HG02884 (cell line): Measurements from ENCODE around the gene PPFIA1.
"Not testable (repeated sequence)": the region's sequence is repeated elsewhere in the genome, so short reads cannot be mapped to it uniquely, and the experiment has no call there.

Experiments used
- ATAC-seq: cut with Tn5 transposase; IDR thresholded peaks from one replicate; pipeline ENCODE4 v1.9.1; 2021; ENCODE audit warnings: mild to moderate bottlenecking, moderate library complexity; ENCODE audit not compliant: unreplicated experiment

PPFIA1 gene

DNA sequence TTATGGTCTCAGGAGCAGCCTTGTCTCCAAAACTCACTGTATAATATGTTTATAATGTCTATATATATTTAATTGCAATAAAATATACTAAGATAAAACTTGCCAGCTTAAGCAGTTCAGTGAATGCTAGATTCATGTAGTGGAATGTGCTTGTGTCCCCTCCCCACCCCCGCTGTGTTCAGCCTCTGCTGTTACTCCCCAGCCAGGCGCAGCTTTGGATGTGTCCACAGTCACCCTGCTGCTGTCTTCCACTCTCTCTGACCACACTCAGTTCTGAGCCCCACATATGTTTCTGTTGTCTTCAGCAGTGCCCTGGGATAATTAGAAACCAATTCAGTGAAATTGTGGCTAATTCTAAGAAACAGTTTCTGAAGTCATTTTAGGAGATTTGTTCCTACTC lies 52.2 kb downstream of the PPFIA1 start:
- no peak for ATAC-seq

DNA sequence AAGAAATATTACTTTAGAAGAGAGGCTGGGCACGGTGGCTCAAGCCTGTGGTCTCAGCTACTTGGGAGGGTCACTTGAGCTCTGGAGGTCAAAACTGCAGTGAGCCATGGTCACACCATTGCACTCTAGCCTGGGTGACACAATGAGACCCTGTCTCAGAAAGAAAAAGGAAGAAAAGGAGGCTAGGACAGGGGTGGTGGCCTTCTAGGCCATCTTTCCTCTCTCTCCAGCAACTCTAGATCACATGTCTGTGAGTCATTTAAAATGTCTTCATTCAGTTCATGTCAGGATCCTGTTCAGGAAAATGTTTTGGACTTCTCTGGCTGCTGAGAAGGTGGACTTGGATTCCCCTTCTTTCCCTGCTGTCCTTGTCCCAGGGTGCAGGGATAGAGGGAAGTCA lies 53.3 kb downstream of the PPFIA1 start:
- ATAC-seq, result no peak

DNA sequence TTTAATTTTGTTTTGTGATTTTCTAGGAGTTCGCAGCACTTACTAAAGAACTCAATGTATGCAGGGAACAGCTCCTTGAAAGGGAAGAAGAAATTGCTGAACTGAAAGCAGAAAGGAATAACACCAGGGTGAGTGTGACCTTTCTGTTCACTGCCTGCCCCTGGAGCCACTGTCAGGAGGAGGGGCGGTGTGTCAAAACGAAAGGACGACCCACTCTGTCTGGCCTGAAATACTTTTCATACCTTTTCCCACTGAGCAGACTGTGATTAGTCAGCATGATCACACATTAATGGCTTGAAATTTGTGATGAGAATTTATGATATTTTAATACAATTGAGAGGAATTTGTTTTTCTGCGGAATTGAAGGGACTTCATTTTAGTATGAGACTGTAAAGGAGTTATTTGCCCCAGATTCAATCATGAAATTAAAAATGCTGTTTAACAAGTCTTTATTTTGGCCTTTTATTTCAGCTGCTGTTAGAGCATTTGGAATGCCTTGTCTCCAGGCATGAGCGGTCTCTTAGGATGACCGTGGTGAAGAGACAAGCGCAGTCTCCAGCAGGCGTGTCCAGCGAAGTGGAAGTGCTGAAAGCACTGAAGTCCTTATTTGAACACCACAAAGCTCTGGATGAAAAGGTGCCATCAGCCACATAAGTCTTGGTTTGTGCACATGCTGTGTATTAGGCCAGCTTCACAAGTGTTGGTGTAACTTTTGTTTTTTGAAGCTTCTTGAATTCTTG lies 54.1 kb downstream of the PPFIA1 start:
- no peak for ATAC-seq

DNA sequence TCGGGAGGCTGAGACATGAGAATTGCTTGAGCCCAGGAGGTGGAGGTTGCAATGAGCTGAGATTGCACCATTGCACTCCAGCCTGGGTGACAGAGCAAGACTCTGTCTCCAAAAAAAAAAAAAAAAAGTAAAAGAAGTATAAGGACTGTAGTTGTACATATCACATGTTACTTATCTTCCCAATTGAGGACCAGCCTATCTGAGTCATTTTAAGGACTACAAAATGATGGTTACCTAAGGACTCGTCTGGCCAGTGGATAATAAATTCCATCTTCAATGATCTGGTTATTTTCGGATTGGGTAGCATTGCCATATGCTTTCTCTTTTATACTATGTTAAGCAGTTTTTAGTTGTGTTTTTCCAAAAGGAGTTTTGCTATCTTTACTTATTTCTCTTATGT lies 55.3 kb downstream of the PPFIA1 start:
- no peak for ATAC-seq

DNA sequence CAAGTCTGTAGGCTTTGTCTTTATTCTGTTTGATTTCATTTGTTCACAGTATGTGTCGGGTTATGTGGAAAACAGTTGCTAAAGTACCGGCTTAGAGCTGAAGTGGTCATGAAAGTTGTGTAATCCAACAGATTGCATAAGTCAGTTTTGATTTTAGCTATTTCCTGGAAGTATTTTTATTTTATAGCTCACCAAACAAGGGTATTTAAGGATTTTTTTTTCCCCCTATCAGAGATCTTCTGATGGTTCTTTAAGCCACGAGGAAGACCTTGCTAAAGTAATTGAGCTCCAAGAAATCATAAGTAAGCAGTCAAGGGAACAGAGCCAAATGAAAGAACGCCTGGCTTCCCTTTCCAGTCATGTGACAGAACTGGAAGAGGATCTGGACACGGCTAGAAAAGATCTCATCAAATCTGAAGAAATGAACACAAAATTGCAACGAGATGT lies 55.9 kb downstream of the PPFIA1 start:
- no peak for ATAC-seq

DNA sequence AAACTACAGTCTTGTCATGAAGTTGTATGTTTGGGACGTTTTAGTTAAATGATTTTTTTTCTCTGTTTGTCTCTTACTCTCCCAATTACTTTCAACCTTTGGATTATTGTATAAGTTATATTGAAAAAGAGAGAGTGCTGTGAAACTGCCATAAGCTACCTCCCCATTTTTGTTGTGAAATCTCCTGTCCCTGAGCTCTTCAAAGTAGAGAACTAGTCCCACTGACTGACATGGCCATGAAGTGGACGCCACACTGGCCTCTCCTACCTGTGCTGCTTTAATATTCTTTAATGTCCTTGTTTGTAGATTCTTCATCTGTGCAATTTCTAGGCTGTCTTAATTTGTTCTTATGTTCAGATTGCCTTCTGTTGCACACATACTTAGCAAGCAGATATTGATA lies 56.3 kb downstream of the PPFIA1 start:
- no peak for ATAC-seq

DNA sequence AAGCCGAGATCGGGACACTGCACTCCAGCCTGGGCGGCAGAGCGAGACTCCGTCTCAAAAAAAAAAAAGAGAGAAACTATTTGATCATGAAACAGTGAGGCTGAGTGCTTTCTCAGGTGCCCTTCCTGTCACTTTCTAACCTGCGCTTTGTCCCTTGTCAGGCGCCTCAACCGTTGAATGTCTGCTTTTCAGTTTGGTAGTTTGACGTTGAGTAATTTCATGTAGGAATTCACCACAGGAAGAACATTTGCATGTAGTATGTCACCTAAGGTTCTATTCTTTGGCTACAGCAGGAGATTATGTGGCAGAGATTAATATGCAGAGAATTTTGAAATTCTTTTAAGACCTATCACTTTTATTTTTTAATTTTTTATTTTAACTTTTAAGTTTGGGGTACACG lies 57.2 kb downstream of the PPFIA1 start:
- ATAC-seq, result no peak

DNA sequence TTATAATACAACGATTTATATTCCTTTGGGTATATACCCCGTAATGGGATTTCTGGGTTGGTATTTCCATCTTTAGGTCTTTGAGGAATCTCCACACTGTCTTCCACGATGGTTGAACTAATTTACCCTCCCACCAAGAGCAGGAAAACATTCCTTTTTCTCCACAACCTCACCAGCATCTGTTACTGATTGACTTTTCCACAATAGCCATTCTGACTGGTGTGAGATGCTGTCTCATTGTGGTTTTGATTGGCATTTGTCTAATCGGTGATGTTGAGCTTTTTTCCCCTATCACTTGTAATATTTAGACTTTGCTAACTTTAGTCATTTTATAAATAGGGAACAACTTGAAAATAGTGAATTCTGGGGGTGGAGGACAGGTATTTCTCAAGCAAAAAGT lies 58.1 kb downstream of the PPFIA1 start:
- ATAC-seq, result no peak

DNA sequence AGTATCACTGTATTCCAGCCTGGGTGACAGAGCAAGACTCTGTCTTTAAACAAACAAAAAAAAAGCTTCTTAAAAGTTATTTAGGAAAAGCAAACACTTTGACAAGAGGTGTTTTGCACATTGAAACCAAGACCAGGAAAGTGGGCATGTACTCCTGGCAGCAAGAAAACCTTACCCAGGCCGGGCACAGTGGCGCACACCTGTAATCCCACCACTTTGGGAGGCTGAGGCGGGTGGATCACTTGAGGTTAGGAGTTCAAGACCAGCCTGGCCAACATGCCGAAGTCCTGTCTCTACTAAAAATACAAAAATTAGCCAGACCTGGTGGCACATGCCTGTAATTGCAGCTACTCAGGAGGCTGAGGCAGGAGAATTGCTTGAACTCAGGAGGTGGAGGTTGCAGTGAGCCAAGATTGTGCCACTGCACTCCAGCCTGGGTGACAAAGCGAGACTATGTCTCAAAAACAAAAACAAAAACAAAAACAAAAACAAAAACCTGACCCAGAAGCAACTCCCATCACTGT lies 60.9 kb downstream of the PPFIA1 start:
- ATAC-seq, result not testable (repeated sequence)

DNA sequence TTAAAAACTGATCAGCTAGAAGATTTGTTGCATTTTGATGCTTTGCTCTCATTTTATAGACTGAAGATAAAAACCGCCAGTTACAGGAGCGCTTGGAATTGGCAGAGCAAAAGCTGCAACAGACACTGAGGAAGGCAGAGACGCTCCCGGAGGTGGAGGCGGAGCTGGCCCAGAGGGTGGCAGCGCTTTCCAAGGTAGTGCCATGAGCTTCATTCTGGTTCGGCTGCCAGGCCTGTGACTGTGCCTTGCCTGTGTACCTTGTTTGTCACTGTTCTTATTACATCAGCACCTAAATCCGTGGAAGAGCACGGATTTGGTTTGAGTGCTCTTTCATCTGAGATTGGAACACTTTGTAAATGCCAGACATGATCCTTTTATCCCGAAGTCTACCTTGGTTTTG lies 61.4 kb downstream of the PPFIA1 start:
- no peak for ATAC-seq

DNA sequence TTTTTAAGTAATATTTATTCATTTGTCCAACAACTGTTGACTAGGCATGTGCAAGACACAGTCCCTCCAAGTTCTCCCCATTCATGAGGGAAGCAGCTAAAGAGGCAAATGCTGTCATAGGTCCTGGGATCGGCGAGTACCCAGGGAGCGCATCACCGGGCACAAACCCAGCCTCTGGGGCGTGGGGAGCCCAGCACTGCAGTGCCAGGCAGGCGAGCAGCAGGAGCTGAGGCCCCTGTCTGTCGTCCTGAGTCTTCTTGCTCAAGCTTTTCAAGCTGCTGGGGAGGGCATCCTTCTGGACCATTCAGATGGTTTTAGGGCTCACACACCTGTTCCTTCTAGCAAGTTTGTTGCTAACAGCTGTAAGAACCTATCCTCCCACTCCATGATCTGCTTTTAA lies 62.1 kb downstream of the PPFIA1 start:
- ATAC-seq, result no peak

DNA sequence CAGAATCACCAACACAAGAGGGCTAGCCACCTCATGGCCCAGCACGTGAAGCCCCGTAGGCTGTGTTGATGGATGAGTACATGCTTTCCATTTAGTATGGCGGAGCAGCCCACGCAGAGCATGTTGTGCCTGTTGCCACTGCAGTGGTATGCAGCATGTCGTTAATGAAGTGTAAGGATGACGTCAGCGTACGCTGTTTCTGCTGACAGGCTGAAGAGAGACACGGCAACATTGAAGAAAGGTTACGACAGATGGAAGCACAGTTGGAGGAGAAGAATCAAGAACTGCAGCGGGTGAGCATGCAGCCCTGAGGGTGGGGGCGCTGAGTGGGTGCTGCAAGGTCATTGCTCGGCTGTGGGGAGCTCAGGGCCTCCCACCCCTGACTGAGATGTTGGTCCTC lies 62.8 kb downstream of the PPFIA1 start:
- ATAC-seq, result no peak

DNA sequence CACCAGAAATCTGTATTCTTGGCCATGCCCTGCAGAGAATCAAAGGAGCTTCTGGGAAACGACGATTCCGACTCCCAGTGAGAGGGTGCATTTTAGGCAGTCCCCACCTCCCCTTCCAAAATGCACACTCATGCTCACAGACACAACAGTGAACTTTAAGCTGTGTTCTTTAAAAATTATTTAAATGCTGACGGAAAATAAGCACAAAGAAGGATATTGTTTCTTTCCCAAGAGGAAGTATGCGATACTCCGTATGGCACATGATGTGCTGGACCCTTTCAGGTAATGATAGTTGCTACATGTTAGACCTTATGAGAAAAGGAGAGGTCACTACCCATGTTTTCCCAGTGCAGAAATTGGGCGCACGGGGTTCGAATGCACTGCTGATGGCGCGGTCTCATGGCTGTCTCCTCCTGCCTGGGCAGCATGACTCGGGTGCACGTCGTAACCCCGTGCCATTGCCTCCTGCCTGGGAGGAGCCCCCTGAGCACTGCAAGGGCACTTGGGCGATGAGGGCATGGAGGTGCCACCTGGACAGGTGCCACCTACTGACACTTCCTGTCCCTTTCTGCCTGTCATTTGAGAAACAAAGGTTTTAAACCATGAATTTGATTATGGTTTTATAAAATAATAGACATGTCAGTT lies 64.0 kb downstream of the PPFIA1 start:
- no peak for ATAC-seq

DNA sequence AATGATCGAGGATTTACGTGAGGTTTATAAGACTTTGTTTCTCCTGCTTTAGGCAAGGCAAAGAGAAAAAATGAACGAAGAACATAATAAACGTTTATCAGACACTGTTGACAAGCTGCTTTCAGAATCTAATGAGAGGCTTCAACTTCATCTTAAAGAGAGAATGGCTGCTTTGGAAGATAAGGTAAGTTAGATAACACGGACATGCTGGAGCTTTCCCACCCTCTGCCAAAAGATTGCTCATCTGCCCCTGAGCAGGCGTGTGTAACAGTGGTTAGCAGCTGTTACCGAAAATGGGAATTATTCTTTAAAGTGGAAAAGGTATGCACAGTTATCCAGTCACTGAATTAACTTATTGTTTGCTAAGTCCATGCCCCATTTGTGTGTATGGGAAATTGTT lies 65.0 kb downstream of the PPFIA1 start:
- ATAC-seq, result no peak

DNA sequence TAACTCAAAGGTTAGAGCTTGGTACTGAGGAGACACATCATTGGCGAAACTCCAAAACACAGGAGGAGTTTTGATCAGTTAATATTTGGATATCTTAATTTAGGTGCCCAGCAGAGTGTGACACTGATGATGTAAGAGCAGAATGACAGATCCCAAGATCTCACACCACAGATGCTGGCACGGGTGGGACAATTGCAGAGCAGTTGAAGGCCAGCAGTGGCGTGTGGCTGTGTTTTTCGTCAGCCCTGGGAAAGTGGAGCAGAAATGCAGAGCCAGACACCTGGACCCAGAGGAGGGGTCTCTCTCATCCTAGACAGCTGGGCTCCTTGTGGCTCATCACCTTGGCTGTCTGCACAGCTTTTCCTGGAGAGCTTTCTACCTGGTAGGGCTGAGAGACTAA lies 68.1 kb downstream of the PPFIA1 start:
- no peak for ATAC-seq

DNA sequence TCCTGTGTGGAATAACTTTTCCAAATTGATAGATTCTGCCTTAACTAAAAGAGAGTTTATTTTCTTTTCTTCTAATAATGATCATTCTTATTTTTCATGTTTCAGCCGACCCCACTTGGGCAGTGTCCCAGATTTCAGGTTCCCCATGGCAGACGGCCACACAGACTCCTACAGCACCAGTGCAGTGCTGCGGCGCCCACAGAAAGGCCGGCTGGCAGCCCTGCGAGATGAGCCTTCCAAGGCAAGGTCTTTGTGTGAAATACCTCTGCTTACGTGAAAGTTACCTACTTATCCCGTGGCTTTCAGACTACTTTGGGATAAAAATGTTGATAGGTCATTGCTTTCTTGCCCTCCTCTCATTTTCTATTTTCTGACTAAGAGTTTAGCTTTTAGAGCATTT lies 68.6 kb downstream of the PPFIA1 start:
- ATAC-seq, result no peak

DNA sequence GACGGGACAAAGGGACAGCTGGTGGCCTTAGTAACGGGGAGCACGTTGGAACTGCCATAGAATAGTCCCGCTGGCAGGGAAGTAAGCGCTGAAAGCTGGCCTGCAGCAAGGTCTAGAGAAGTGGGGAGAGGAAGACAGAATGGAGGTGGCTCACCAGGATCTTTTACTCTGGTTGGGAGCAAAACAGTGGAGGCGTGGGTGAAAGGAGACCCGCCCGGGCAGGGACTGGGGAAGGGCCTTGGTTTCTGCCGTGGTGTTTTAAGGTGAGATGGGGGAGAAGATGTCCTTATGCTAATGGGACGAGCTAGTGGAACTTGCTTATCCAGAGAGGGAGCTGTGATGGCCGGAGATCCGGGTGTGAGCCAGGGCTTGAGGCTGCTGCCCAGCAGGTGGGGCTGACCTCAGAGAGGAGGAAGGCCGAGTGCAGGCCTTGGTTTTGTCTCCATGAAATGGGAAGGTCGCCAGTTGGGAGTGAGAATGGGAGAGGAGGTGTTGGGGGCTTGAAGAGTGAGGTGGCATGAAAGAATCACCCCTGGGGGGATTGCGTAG lies 71.5 kb downstream of the PPFIA1 start:
- ATAC-seq, result no peak

DNA sequence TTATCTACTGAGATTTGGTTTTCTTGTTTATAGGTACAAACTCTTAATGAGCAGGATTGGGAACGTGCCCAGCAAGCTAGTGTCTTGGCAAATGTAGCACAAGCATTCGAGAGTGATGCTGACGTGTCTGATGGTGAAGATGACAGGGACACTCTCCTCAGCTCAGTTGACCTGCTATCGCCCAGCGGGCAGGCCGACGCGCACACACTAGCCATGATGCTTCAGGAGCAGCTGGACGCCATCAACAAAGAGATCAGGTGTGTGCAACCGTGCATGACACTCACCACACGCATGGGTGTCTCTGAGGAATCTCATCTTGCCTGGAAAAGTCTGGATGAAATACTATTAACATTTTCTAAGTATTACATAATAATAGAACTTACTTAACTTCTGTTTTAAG lies 73.1 kb downstream of the PPFIA1 start:
- no peak for ATAC-seq

DNA sequence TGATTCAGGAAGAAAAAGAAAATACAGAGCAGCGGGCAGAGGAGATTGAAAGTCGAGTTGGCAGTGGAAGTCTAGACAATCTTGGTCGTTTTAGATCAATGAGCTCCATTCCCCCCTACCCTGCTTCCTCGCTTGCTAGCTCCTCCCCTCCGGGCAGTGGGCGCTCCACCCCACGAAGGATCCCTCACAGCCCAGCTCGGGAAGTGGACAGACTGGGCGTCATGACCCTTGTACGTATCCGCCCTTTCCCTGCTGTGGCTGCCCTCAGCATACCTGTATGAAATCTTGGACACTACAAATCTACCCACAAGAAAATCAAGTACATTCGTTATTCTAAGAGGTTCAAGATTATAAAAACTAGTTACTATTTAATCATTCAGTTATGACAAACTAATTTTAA lies 77.7 kb downstream of the PPFIA1 start:
- no peak for ATAC-seq

DNA sequence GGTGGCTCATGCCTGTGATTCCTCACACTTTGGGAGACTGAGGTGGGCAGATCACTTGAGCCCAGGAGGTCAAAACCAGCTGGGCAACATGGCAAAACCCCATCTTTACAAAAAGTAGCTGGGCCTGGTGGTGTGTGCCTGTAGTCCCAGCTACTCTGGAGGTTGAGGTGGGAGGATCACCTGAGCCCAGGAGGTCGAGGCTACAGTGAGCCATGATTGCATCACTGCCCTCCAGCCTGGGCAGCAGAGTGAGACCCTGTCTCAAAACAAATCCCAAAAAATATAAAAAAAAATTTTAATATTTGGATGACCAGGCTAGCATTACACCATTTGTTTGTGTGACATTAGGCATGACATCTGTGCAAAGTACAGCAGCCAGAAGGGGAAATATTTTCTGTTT lies 78.1 kb downstream of the PPFIA1 start:
- ATAC-seq, result no peak

DNA sequence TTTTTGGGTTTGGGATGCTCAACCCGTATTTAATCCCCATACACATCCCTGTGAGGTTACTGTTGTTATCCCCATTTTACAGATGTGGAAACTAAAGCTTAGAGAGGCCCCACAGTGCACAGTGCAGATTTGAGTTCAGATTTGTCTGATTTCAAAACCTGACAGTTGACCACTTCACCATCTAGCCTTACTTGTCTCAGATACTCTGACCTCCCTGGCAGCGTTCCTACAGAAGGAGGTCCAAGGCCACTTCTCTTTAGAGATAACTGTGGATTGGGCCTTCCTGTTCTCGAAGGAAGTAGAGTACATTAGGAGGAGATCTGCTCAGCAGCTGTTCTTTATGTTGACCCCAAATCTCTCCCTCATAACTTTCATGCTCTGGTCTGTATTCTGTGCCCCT lies 81.2 kb downstream of the PPFIA1 start:
- no peak for ATAC-seq

DNA sequence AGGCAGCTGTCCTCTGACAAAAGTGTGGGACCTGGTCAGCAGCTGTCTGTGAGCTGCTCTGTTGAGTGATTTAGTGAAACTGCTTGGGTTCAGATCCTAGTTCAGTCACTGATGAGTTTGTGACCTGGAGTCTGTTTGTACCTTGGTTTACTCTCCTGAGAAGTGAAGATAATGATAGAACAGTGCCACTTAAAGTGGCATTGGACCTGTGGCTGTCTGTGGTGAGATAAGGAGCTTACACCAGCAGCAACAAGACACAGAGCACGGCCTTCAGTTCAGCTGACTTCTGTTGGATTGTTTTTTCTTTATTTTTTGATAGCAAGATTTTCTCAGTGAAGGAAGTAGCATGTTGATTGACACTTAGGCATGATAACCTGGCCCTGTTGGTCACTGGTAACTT lies 81.6 kb downstream of the PPFIA1 start:
- ATAC-seq, result no peak
